ENCODE results near the gene TBKBP1.

The TBKBP1 gene

DNA sequence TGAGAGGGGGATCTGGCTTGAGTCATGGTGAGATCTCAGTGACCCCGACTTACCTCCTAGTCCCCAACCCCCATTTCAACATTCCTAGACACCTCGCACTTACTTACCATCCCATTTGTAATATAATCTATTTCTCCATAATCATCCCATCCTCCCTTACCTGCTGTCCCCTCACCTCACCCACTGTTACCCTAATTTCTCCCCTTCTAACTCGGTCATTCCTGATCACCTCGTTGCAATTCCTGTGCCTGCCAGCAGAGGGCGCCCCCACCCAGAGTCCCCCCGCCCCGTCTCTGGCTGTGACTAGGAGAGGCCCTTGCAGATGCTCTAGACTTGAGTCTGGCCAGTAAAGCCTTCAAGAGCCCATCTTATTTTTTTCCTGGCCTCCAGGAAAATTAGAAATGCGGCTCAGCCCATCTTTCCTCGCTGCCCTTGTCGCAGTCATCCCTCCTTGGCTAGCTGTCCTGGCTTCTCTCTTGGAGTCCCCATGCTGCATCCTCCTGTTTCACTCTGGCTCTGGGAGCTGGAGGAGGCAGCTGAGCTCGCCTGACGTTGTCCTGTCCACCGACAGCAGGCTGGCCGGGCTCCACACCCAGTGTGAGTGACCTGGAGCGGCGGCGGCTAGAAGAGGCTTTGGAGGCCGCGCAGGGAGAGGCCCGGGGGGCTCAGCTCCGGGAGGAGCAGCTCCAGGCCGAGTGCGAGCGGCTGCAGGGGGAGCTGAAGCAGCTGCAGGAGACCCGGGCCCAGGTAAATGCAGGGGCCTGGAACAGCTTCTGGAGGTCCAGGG lies 5.0 kb downstream of the TBKBP1 start:
- DNase-seq, result peak; percentile 83

DNA sequence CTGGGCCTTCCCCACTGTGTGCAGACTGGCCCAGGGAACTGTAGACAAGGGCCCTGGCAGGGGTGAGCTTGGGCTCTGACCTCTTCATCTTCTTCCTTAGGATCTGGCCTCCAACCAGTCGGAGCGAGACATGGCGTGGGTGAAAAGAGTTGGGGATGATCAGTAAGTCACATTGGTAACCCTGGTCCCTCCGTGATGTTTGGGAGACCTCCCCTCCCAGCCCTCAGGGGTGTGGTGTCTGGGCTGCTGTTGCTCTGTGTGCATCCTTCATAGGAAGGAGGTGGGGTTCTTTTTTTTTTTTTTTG lies 5.5 kb downstream of the TBKBP1 start:
- no peak for DNase-seq

DNA sequence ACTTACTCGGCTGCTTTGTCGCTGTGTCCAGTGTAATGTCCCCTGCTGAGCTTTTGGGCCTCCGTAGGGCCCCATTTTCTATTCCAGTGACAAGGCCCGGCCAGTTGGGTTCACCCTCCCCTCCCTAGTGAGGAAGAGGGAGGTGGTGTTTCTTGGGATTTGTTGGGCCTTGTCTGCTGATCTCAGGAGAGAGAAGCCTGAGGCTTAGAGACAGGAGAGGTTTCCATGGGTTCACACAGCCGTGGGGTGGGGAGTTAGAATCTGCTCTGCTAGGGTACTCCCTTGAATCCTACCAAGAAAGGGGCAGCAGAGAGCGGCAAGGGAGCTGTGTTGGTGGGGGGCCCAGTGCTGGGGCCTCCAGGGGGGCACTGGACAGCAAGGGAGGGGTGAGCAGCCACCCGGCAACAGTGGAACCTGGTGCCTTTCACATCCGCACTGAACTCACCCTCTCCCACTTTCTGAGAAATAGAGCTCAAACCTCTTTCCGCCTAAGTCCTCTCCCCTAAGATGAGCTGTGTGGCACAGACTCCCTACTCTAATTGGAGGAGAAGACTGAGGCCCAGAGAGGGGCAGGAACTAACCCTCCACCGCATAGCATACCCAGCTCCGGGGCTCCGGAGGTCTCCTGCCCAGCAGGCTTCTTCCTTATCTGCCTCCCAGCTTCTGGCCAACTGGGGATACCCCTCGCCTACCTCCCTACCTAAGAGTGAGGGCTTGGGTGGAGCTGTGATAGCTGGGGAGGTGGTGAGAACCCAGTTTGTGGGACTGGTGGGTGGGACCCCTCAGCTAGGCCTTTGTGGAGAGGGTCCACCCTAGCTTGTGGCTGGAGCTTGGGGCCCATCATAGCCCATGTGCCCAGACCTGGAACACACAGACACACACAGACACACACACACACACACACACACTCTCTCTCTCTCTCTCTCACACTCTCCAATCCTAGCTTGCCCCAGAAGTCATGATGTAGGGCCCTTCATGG lies 6.8 kb downstream of the TBKBP1 start:
- no peak for DNase-seq

DNA sequence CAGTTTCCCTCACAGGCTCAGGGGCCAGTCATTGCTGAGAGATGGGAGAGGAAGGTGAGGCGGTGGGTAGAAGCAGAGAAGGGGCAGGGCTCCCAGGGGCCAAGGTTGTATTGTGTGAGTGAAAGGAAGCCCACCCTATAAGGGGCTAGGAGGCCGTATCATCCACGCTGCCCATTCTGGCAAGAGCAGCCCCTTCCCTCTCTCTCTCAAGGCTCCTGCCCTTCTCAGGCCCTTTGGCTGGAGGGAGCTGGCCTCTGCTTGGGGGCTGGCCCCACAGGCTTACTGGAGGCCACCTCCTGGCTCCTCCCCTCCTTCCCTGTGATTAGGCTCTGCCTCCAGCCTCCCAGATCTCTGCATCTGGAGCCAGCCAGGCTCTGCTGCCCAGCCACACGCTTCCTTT lies 7.6 kb downstream of the TBKBP1 start:
- no peak for DNase-seq

DNA sequence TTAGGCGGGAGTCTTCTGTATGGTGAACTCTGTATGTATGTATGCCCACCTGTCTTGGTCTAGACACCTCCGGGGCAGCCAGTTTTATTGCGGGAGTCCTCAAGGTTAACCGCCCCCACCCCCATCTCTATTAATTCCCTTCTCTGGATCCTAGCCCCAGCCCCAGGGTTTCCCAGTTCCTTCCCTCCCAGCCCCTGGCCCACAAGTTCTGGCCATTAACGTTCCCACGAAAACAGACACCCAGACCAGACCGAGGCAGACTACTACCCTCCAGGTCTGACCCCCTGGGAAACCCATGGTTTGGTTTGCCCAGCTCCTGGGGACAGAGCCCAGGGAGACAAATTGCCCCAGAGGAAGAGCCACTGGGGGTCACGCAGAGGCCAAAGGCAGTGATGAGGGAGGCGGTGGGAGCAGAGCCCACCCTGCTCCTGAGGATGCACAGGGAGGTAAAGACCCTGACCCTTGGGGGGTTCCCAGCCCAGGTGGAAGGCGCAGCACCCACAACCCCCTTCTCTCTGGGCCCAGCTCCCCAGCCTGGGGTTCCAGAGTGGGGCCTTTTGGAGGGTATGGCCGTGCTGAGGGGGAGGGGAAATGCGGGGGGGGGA lies 8.5 kb downstream of the TBKBP1 start:
- DNase-seq, result no peak

DNA sequence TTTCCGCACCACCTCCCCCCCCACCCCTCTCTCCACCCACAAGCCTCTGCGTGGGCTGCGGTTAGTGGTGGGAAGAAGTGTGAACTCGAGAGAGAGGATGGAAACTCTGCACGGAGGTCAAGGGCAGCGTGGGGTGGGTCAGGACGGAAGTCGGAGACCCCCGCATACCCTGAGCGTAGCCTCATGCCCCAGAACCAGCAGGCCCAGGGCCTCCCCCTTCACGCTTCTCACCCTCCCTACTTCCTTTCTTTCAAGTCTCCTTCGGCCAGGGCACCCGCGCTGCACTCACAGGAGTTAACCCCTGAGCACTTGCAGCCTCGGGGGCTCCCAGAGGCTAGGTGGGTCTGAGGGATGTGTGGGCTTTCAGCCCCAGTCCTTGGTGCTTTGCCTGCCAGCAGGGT lies 9.2 kb downstream of the TBKBP1 start:
- peak; percentile 54 for DNase-seq

DNA sequence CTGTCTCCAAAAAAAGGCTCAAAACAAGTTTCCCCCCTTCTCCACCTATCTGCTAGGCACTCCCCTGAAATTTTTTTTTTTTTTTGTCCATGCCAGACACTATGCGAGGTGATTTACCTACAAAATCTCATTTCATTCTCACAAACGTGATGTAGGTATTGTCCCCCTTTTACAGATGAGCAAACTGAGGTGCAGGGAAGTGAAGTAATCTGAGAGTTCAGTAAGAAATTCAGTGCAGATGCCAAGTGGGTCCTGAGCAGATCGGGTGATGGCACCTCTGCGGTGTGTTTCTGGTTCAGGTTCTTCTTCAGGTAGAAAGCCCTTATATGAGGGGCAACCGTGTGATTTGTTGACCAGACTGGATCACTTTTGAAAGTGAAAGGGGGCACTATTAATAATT lies 9.7 kb downstream of the TBKBP1 start:
- DNase-seq, result no peak

DNA sequence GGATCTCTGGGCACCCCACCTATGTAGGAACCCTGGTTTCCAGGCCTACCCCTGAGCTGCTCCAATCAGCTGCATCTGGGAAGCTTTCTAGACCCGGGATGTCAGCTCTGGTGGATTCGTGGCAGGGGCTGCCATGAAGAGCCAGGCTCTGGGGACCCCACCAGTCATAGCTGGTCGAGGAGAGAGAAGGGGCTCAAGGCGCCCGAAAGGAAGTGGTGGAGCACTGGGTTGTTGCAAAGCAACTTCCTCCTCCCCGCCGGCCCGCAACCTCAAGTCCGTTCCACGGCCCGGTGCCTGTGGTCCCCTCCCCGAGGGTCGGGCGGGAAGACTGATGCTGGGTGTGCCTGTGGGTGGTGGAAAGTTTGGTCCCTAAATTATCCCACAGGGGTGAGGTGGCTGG lies 10.2 kb downstream of the TBKBP1 start:
- DNase-seq, result no peak

DNA sequence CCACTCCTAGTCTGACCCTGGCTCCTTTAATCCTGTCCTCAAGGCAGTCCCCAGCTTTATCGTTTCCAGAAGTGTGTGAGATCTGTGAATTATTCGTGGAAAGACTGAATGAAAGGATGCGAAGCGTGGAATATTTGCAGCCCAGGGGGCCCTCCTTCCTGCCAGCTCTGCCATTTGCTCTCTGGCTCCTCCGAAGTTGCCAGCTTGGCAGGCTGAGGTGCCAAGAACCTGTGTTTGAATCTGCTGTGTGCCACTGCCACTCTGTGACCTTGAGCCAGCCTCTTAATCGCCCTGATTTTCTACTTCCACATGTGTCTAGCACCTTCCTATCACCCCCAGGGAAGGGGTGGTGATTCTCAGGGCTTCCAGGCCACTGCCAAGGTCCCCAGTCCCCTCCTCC lies 10.8 kb downstream of the TBKBP1 start:
- DNase-seq, result no peak

DNA sequence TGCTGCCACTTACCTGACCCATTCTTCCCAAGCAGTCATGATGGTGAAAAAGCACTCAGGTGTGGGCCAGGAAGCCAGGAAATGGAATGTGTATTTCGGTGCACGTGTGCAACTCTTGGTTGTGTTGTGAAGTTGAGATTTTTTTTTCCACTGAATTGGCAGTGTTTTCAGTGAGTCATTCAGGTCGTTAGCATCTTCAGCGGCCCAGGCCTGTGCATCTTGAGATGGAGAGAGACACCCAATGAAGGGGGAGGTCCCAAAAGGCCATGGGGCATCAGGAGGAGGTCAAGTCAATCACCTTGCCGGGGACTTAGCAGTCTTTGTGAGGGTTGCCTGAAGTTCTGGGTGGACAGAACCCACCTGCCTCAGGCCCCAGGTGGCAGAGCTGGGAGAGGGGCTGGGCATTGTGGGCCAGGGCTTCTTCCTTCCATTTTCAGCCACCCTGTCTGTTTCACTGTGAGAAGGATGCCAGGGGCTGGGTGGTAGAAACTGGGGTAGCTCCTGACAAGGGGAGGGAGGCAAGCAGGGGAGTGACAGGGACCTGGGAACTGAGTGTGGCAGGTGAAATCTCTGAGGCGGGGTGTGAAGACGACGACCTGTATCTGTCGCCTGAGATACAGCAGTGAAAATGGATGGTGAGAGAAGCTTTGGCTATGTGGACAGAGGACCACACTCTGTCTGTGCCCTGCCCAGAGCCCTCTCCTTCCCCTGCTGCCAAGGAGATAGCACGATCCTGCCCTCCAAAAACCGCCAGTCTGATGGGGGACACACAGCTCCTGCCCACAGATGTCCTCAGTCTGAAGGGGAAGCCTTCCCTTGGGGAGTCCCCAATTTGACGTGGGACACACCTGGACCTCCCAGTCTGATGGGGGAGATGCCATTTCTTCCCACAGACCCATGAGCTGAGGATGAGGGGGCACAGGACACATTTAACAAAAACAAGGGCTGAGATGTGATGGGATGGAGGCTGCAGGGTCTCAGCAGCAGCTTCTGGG lies 11.9 kb downstream of the TBKBP1 start:
- DNase-seq, result no peak

DNA sequence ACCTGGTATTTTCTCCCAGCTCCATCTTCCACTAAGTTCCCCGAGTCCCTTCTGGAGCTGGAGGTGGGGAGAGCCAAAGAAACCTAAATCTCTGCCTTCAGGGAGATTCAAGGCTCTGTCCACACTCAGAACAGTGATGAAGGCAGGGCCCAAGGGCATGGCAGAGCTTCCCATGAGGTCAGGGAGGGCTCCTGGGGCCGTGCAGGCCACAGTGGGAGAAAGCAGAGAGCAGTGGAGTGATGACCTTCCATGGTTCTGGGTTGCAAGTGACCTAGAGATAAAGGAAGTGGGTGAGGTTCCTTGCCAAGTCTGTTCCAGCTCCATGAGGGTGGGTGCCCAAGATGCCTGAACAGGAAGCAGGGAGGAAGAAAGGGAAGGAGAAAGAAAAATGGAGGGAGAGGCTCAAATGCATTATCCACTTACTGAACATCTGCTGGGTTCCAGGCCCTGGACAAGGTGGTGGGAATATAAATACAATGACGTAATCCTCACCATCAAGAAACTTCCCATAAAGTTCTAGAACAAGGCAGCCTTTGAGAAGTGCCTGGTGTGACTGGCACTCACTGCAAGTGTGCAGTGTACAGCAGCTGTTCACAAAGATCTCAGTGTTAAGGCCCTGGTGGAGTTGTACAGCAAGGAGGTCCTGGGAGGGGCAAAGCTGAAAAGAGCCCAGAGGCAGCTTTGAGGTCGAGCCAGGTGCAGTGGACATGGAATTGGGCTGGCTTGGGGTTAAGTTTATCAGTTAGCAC lies 13.3 kb downstream of the TBKBP1 start:
- no peak for DNase-seq

DNA sequence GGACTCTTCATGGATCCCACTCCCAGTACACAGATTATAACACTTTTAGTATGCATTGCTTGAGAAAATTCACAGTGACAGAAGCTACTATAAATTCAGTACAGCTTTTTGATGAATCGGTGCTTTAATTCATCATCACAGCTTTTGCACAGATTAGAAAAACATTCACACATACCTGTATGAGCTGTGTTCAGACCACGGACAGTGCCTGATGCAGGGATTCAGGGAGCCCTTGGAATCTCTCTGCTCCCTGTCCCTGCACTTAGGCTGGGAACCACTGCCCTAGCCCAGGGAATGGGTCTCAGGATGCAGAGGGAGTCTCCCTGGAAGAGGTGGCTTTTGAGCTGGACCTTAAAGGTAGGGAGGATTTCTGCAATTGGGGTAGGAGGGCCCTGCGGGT lies 13.9 kb downstream of the TBKBP1 start:
- no peak for DNase-seq

DNA sequence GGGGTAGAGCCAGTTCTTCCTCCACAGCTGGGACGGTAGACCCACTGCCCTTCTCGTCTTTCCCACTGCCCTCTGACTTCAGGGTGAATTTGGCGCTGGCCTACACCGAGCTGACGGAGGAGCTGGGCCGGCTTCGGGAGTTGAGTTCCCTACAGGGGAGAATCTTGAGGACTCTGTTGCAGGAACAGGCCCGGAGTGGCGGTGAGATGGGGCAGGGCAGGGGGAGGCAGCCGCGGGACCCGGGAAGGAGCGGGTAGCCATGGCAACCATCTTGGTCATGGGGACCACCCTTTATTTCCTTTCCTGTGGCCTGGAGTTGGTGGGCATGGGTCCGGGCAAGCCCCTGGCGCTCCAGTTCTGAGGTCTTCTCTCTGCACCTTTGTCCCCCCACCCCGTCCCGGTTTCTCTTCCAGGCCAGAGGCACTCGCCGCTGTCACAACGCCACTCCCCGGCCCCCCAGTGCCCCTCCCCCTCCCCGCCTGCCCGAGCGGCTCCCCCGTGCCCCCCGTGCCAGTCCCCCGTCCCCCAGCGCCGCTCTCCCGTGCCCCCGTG lies 14.4 kb downstream of the TBKBP1 start:
- no peak for DNase-seq

DNA sequence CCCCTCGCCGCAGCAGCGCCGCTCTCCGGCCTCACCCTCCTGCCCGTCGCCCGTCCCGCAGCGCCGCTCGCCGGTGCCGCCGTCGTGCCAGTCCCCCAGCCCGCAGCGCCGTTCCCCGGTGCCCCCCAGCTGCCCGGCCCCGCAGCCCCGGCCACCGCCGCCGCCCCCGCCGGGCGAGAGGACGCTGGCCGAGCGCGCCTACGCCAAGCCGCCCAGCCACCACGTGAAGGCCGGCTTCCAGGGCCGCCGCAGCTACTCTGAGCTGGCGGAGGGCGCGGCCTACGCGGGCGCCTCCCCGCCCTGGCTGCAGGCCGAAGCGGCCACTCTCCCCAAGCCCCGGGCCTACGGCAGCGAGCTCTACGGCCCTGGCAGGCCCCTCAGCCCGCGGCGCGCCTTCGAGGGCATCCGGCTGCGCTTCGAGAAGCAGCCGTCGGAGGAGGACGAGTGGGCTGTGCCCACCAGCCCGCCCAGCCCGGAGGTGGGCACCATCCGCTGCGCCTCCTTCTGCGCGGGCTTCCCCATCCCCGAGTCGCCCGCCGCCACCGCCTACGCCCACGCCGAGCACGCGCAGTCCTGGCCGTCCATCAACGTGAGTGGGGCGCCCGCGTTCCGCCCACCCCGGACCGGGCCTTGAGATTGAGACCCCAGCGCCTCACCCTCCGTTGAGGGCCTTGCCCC lies 15.0 kb downstream of the TBKBP1 start:
- DNase-seq, result no peak

DNA sequence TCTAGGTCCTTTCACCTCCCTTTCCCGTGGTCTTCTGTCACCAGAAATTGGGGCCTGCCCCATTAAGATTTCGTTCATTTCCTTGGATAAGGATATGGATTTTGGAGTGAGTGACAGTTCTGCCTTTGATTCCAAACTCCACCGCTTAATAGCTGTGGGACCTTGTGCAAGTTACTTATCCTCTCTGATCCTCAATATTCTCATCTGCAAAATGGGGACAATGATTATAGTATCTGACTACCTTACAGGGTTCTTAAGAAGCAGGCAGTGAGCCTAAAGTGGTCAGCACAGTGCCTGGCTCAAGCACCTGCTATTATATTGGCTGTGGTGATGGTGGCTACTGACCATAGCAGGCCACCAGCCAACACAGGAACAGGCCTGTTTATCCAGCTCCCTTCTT lies 15.6 kb downstream of the TBKBP1 start:
- no peak for DNase-seq

DNA sequence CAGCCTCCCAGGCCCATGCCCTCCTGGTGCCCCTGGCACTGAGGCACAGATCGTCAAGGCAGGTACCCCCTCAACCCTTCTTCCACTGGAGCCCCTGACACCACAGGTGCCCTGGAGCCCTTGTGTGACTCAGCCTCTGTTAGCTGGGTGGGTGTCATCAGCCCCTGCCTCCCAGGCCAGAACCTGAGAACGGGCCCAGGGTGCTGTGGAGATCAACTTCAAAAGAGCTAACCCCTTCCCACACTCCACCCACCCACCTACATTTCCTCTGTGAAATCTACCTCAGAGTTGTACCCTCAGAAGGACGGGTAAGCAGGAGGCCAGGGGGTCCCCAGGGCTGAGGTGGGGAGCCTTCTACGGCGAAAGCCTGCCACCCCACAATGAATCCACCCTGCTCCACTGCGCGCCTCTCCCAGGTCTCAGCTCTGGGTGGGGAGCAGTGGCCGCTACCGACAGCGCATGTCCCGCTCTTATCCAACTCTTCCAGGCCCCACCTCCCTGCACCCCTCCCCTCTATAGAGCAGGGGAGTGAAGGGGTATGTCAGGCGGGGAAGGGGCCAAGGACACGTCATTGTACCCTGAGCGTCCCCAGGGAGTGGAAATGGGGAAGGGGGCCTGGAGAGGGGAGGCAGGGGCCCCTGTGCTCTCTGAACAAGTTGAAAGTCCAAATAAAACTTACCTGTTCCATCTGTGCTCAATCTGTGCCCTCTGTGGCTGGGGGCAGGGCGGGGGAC lies 17.6 kb downstream of the TBKBP1 start:
- DNase-seq, result no peak

DNA sequence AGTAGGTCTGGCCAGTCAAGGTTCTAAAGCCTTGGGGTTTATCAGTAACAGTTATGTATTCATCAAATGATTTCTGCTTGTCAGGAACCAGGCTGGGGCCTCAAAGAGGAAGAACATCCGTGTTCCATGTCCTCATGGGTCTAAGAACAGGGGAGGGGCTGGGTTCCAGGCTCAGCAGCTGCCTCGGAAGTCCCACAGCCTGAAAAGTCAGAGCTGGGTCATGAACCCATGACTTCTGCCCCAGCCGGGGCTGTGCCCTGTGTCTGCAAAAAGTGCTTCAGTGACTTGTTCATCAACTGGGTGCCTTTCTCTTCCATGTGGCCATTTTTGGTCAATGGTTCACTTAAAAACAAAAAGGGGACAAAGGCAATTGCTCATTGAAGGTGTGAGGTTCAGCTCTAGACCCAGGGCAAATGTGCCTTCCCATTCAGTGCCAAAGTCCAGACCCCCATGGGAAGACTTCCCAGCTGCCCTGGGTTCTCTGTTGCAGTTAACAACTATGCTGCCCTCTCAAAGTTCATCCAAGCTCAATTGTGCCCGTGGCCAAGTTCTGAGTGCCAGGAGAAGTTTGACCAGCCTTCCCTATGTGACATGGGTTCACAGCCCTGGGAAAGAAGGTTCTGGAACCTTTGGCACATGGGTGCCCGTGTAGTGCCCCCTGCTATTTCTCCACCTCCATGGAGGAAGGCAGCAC lies 18.5 kb downstream of the TBKBP1 start:
- no peak for DNase-seq

DNA sequence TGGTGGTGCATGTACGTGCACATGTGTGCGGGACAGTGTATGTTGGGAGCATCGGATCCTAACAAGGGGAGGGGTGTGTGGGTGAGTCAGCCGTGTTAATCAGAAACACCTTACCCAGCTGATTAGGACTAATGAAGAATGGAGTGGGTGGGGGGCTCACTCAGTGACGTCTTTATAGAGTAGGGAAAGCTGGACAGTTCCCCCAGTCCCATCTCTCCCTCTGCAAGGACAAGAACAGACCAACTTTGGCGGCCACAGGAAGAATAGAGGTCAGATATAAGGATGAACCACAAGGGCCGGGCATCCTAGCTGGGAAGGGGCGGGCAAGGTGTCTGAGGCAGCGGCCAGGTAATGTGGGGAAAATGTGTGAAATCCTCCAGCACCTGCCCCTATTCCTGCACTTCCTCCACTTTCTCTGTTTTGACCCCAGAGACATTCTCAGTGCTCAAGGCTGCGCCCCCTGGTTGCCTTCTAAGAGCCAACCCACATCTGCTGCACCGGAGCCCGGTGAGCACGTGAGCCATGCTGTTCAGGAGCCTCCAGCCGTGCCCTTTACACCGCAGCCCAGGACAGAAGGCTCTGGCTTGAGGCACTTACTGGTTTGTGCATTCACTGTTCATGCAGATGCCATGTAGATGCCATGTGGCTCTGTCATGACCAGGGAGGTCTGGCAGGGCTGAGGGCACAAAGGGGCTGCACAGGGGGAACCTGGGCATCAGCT lies 20.2 kb downstream of the TBKBP1 start:
- DNase-seq, result no peak
